ENCODE results near the gene UXT. TPM values are rescaled to one million over a fixed set of nuclear protein-coding genes. Genes with fewer than 3 reads are reported as not detected.

UXT gene
- total RNA-seq, 3 donors from 2014 or later (not counting 1 experiment from before 2014, with no cell fraction given), result 88.2 to 102 (median 95.4) TPM

- no peak for TF ChIP-seq CTCF (IDR thresholded peaks at IDR 0.05)
- H3K27me3 Mint-ChIP-seq (ENCODE audit: low read depth in 2 of 2), result peaks cover 43 to 45% of the 10 kb centered on the region in 2 donors
- Histone ChIP-seq H3K27ac (ENCODE audit: low read length) (no peak overlapping the region), H3K4me1 (ENCODE audit: control insufficient read depth, insufficient read depth, low read length) (peaks cover 22% of the 10 kb centered on the region), H3K27me3 (ENCODE audit: control insufficient read depth, insufficient read depth, low read length) (peaks cover 15% of the 10 kb centered on the region), H3K9me3 (ENCODE audit: control insufficient read depth, insufficient read depth, low read length) (no peaks in the 10 kb centered on the region), H3K36me3 (ENCODE audit: control insufficient read depth, insufficient read depth, low read length) (no peaks in the 10 kb centered on the region), H3K4me3 (ENCODE audit: low read length) (no peak overlapping the region)
- H3K9me3 Mint-ChIP-seq, result no peaks in the 10 kb centered on the region
- intact Hi-C loops (cut with micrococcal nuclease), result no loop called here
- H3K4me1 Mint-ChIP-seq, result peaks cover 0 to 11% of the 10 kb centered on the region in 2 donors
- no peak overlapping the region for H3K27ac Mint-ChIP-seq
- 100% methylated on average over 1 of the region's 1 CpG for WGBS (ENCODE audit: insufficient coverage)
- H3K4me3 Mint-ChIP-seq, result no peak overlapping the region
- peak in 1 of 2 donors; percentile 48 for DNase-seq
- ATAC-seq, result no peak
- H3K36me3 Mint-ChIP-seq, result no peaks in the 10 kb centered on the region
Measured at GRCh38 chrX:47628982-47629381, 30.0 kb downstream of the UXT start.

- H3K36me3 Mint-ChIP-seq, result no peaks in the 10 kb centered on the region
- Histone ChIP-seq H3K4me1 (ENCODE audit: control insufficient read depth, insufficient read depth, low read length) (peaks cover 20% of the 10 kb centered on the region), H3K27me3 (ENCODE audit: control insufficient read depth, insufficient read depth, low read length) (peaks cover 22% of the 10 kb centered on the region), H3K4me3 (ENCODE audit: low read length) (no peak overlapping the region), H3K9me3 (ENCODE audit: control insufficient read depth, insufficient read depth, low read length) (no peaks in the 10 kb centered on the region), H3K36me3 (ENCODE audit: control insufficient read depth, insufficient read depth, low read length) (no peaks in the 10 kb centered on the region), H3K27ac (ENCODE audit: low read length) (no peak overlapping the region)
- no peak overlapping the region for H3K27ac Mint-ChIP-seq
- H3K27me3 Mint-ChIP-seq (ENCODE audit: low read depth in 2 of 2), result peaks cover 54 to 63% of the 10 kb centered on the region in 2 donors
- WGBS (ENCODE audit: insufficient coverage), result 87% methylated on average over 2 of the region's 2 CpGs
- DNase-seq, result no peak
- no peak for TF ChIP-seq CTCF (IDR thresholded peaks at IDR 0.05)
- H3K4me3 Mint-ChIP-seq, result no peak overlapping the region
- no peaks in the 10 kb centered on the region for H3K9me3 Mint-ChIP-seq
- H3K4me1 Mint-ChIP-seq, result peaks cover 0 to 7% of the 10 kb centered on the region in 2 donors
- ATAC-seq, result no peak
- intact Hi-C loops (cut with micrococcal nuclease), result no loop called here
Measured at GRCh38 chrX:47625365-47625764, 33.6 kb downstream of the UXT start.

GRCh38 chrX:47623540-47624027, 35.4 kb downstream of the UXT start:
- Mint-ChIP-seq H3K27ac (no peak overlapping the region), H3K36me3 (no peaks in the 10 kb centered on the region), H3K9me3 (no peaks in the 10 kb centered on the region), H3K4me3 (no peak overlapping the region), H3K27me3 (ENCODE audit: low read depth in 2 of 2) (peaks cover 50 to 59% of the 10 kb centered on the region in 2 donors), H3K4me1 (peaks cover 0 to 6% of the 10 kb centered on the region in 2 donors)
- under 1% methylated on average over 33 of the region's 35 CpGs for WGBS (ENCODE audit: insufficient coverage)
- Histone ChIP-seq H3K4me1 (ENCODE audit: control insufficient read depth, insufficient read depth, low read length) (peaks cover 15% of the 10 kb centered on the region), H3K9me3 (ENCODE audit: control insufficient read depth, insufficient read depth, low read length) (no peaks in the 10 kb centered on the region), H3K27ac (ENCODE audit: low read length) (no peak overlapping the region), H3K4me3 (ENCODE audit: low read length) (peak overlapping the region; percentile 5), H3K27me3 (ENCODE audit: control insufficient read depth, insufficient read depth, low read length) (peaks cover 16% of the 10 kb centered on the region), H3K36me3 (ENCODE audit: control insufficient read depth, insufficient read depth, low read length) (no peaks in the 10 kb centered on the region)
- no peak for TF ChIP-seq CTCF (IDR thresholded peaks at IDR 0.05)
- DNase-seq (peak in 1 of 2 donors; percentile 64), ATAC-seq (no peak)
- intact Hi-C loops (cut with micrococcal nuclease), result loop anchor here (5.0 kb wide), 1 partner anchor 34 kb away; the partner anchor contains the start of gene UXT

GRCh38 chrX:47621851-47622250, 37.1 kb downstream of the UXT start:
- H3K27me3 Mint-ChIP-seq (ENCODE audit: low read depth in 2 of 2), result peaks cover 58 to 65% of the 10 kb centered on the region in 2 donors
- H3K9me3 ChIP-seq (ENCODE audit: control insufficient read depth, insufficient read depth, low read length), result no peaks in the 10 kb centered on the region
- peaks cover 0 to 6% of the 10 kb centered on the region in 2 donors for H3K4me1 Mint-ChIP-seq
- H3K4me3 Mint-ChIP-seq, result no peak overlapping the region
- H3K4me1 ChIP-seq (ENCODE audit: control insufficient read depth, insufficient read depth, low read length), result peaks cover 15% of the 10 kb centered on the region
- DNase-seq, result no peak
- H3K4me3 ChIP-seq (ENCODE audit: low read length), result no peak overlapping the region
- no peaks in the 10 kb centered on the region for H3K9me3 Mint-ChIP-seq
- no peaks in the 10 kb centered on the region for H3K36me3 ChIP-seq (ENCODE audit: control insufficient read depth, insufficient read depth, low read length)
- no peak overlapping the region for H3K27ac ChIP-seq (ENCODE audit: low read length)
- ATAC-seq, result no peak
- no peak overlapping the region for H3K27ac Mint-ChIP-seq
- WGBS (ENCODE audit: insufficient coverage), result 93% methylated on average over 6 of the region's 6 CpGs
- no peaks in the 10 kb centered on the region for H3K36me3 Mint-ChIP-seq
- no peak for TF ChIP-seq CTCF (IDR thresholded peaks at IDR 0.05)
- peaks cover 21% of the 10 kb centered on the region for H3K27me3 ChIP-seq (ENCODE audit: control insufficient read depth, insufficient read depth, low read length)
- intact Hi-C loops (cut with micrococcal nuclease), result loop anchor here (5.0 kb wide), 1 partner anchor 35 kb away; the partner anchor contains the start of gene UXT

Measured in natural killer cell (primary cell).